Small intestine (tissue), 7 donors: ENCODE data around the gene RASL10A. TPM values are rescaled to one million over a fixed set of nuclear protein-coding genes. Genes with fewer than 3 reads are reported as not detected.

Experiments used
- DNase-seq, 2 donors: peaks; one replicate each; pipeline versions ENCODE4 v3.0.0 to v3.0.0-alpha.2; 2013
- FAIRE-seq: peaks from 2 replicates; lab custom pipeline; 2012; peaks lifted over from hg19 to GRCh38; lab: Jason Lieb, UNC
- H3K27ac ChIP-seq, 3 donors: one replicate each; pipeline ENCODE4 v1.5.1; 2013; ENCODE audit warnings: low read length in 2 of 3, mild to moderate bottlenecking in 2 of 3, control low read depth in 1 of 3, inconsistent platforms in 1 of 3, low read depth in 1 of 3, moderate library complexity in 1 of 3
- H3K27me3 ChIP-seq, 3 donors: one replicate each; pipeline ENCODE4 v1.6.1; 2013; ENCODE audit warnings: low read length in 3 of 3, inconsistent platforms in 1 of 3; ENCODE audit not compliant: control insufficient read depth in 3 of 3, insufficient read depth in 3 of 3
- H3K36me3 ChIP-seq, 3 donors: one replicate each; pipeline ENCODE4 v1.6.1; 2013; ENCODE audit warnings: low read length in 3 of 3, inconsistent platforms in 1 of 3, low read depth in 1 of 3, mild to moderate bottlenecking in 1 of 3, moderate library complexity in 1 of 3; ENCODE audit not compliant: control insufficient read depth in 3 of 3, insufficient read depth in 2 of 3
- H3K4me1 ChIP-seq, 3 donors: one replicate each; pipeline ENCODE4 v1.6.1; 2013; ENCODE audit warnings: low read length in 2 of 3, inconsistent platforms in 1 of 3, low read depth in 1 of 3, mild to moderate bottlenecking in 1 of 3, moderate library complexity in 1 of 3; ENCODE audit not compliant: control insufficient read depth in 3 of 3, insufficient read depth in 2 of 3
- H3K4me3 ChIP-seq, 3 donors: one replicate each; pipeline ENCODE4 v1.5.1; 2013; ENCODE audit warnings: low read length in 3 of 3, control low read depth in 1 of 3, inconsistent platforms in 1 of 3, low read depth in 1 of 3, mild to moderate bottlenecking in 1 of 3, moderate library complexity in 1 of 3
- H3K9me3 ChIP-seq, 2 donors: one replicate each; pipeline ENCODE4 v1.6.1; 2013; ENCODE audit warnings: low read depth in 1 of 2, low read length in 1 of 2; ENCODE audit not compliant: control insufficient read depth in 2 of 2, insufficient read depth in 1 of 2
- WGBS, 3 donors: extraction: QIAGEN DNeasy Blood & Tissue Kit; methylation state at CpG; one replicate each; pipeline ENCODE4 v1.1.7; 2013; 5-methylcytosine and 5-hydroxymethylcytosine counted together
- polyA plus RNA-seq, 4 donors: library from polyadenylated mRNA; stranded (reverse) in 3 of 4; unstranded in 1 of 4; fragments of 200-250 nt in 3 of 4; fragments of 120-200 nt in 1 of 4; gene quantifications; one replicate each; pipeline versions ENCODE4 v1.2.1 to v1.2.3, GENCODE V29; 2013
- donor health status: healthy with polysubstance abuse.
- donor health status: control.
- donor health status: control.
- donor health status: Bipolar disorder and iron deficiency.
- donor health status: healthy.

Gene RASL10A
- polyA plus RNA-seq, 4 donors: 0.74 to 4.1 (median 3.8) TPM

DNA sequence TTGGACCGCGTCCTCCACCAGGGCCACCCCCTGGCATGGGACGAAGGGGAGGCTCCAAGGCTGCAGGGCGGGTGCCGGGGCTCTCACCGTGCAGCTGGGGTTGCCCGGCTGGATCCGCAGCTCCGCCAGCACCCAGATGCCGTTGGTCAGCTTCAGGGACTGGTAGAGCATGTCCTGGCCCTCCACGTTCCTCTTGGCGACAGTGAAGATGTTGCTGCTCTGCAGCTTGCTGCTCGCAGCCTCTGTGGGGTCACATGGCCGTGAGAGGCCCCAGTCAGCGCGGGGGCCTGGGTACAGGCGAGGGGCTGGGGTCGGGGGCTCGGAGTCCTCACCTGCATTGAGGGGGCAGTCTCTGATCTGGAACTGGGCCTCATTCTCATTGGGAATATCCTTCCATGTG lies 14.8 kb upstream of the RASL10A start:
- H3K9me3 ChIP-seq: no peaks in the 10 kb centered on the region
- H3K4me1 ChIP-seq: no peaks in the 10 kb centered on the region
- H3K4me3 ChIP-seq: no peak overlapping the region
- FAIRE-seq (no peak), DNase-seq (no peak)
- peaks cover 26 to 98% (median 28%) of the 10 kb centered on the region in 3 donors for H3K36me3 ChIP-seq
- WGBS, 3 donors: 89 to 96% (median 96%) methylated on average over 19 of the region's 19 CpGs
- H3K27me3 ChIP-seq: no peaks in the 10 kb centered on the region
- H3K27ac ChIP-seq: no peak overlapping the region

DNA sequence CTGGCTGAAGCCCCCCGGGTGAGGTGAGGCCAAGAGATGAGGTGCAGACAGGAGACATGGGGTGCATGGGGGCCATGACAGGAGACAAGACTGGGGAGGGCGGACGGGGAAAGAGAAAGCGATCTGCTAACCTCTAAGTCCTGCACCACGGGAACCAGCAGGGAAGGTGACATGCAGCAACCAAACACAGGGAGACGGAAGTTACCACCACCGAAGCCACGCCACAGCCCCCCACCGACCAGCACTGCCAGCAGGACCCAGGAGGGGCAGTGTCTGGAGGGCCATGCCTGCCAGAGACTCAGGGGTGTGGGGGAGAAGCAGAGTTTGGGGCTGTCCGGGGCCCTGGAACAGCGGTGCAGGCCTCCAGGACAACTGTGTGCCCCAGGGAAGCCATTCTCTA lies 14.1 kb upstream of the RASL10A start:
- FAIRE-seq: no peak

DNA sequence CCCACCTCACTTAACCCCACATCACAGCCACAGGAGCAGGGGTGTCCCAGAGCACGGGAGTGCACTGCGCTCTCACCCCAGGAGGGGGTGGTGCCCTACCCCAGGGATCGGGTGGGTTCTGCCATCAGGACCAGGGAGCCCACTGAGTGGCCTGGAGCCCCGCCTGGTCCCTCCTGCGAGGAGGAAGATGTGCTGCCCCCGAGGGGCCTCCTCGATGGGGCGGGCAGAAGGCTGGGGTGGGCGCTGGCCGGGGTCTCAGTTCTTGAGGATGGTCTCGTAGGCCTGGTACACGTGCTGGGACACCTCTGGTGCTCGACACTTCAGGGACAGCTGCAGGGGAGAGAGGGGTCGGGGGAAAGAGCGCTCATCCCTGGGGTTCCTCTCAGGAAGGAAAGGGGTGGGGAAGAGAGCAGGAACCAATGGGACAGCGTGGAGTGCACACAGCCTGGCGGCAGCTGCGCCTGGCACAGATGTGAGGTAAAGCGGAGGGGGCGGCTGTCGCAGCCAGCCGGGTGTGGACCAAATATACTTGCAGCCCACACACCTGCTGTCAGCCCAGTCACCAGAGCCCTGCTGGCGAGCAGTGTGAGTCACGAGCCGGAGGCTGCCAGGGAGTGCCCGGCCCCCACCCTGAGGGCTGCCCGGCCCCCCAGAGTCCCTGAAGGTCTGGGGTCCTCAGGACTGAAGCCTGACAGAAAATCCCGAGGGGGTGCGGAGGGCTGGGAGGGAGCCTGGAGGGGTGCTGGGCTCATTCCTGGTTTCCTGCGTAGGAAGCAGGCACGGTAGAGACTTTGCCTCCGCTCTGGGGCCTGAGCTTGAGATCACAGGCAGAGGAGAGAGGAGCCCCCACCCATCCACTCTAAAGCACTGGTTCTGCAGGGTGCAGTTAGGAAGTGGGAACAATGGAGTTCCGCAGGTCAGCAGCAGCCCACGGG lies 13.3 kb upstream of the RASL10A start:
- DNase-seq (no peak), FAIRE-seq (no peak)
- H3K9me3 ChIP-seq: no peaks in the 10 kb centered on the region
- no peak overlapping the region for H3K4me3 ChIP-seq
- H3K27me3 ChIP-seq: no peaks in the 10 kb centered on the region
- H3K36me3 ChIP-seq: peaks cover 25 to 84% (median 26%) of the 10 kb centered on the region in 3 donors
- WGBS, 3 donors: 88 to 97% (median 90%) methylated on average over 33 to 34 of the region's 34 CpGs
- no peak overlapping the region for H3K27ac ChIP-seq
- H3K4me1 ChIP-seq: no peaks in the 10 kb centered on the region

More for the DNA sequence above, 14.1 kb upstream of the RASL10A start:
- no peak overlapping the region for H3K4me3 ChIP-seq
- no peak for DNase-seq
- no peak overlapping the region for H3K27ac ChIP-seq
- 93 to 94% (median 94%) methylated on average over 10 to 11 of the region's 11 CpGs for WGBS, 3 donors
- no peaks in the 10 kb centered on the region for H3K4me1 ChIP-seq
- peaks cover 26 to 91% (median 26%) of the 10 kb centered on the region in 3 donors for H3K36me3 ChIP-seq
- no peaks in the 10 kb centered on the region for H3K27me3 ChIP-seq
- H3K9me3 ChIP-seq: no peaks in the 10 kb centered on the region

DNA sequence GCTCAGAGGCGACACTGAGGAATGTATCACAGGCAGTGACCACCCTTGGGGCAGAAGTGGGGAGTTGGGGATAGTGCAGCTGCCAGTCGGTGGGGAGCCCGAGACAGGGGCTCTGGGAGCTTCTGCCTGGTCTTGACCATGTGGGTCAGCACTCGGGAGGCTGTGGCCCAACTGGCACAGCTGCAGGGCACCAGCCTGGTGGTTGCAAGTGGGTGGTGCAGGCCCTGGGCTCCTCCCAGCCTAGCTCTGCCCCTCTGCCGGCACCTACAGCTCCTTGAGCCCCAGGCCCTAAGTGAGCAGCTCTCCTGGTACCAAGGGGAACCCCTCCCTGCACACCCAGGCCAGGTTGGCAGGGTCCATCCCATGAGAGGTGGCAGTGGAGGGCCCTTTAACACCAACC lies 12.6 kb upstream of the RASL10A start:
- H3K36me3 ChIP-seq: peaks cover 22 to 78% (median 25%) of the 10 kb centered on the region in 3 donors
- no peak for DNase-seq
- no peaks in the 10 kb centered on the region for H3K4me1 ChIP-seq
- WGBS, 3 donors: 89 to 90% (median 90%) methylated on average over 4 to 5 of the region's 5 CpGs
- H3K4me3 ChIP-seq: no peak overlapping the region
- FAIRE-seq: no peak
- no peak overlapping the region for H3K27ac ChIP-seq
- H3K9me3 ChIP-seq: no peaks in the 10 kb centered on the region
- H3K27me3 ChIP-seq: no peaks in the 10 kb centered on the region

DNA sequence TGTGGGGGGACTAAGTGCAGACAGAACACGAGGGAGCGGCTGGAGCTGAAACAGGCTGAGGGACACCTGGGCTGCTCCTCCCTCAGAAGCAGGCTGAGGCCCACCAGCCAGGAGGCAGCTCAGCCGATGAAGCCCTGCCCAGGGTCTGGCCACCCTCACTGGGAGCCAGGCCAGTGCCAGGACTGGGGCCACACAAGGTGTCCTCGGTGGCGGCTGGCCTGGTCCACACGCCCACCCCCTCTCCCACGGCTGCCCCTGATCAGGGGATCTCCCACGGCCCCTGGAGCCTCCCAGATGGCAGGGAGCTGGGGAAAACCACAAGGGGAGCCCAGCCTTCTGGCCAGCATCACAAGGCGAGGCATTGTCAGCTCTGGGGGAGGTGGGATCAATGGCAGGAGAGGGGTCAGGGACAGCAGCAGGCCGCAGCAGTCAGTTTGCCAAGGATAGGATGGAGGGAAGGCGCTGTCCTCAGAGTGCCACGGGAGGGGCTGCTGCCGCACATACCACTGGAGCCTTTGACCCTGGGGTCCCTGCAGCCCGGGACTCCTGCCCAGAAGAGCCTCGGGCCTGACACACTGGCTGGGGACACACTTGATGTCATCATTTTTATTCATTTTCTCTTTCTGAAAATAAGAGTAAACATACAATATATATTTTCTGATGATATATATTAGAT lies 11.7 kb upstream of the RASL10A start:
- no peak for FAIRE-seq
- 83 to 88% (median 87%) methylated on average over 15 of the region's 15 CpGs for WGBS, 3 donors
- Histone ChIP-seq H3K9me3 (no peaks in the 10 kb centered on the region), H3K4me3 (no peak overlapping the region), H3K36me3 (peaks cover 21 to 70% (median 22%) of the 10 kb centered on the region in 3 donors), H3K27ac (no peak overlapping the region), H3K4me1 (no peaks in the 10 kb centered on the region), H3K27me3 (no peaks in the 10 kb centered on the region)
- no peak for DNase-seq

DNA sequence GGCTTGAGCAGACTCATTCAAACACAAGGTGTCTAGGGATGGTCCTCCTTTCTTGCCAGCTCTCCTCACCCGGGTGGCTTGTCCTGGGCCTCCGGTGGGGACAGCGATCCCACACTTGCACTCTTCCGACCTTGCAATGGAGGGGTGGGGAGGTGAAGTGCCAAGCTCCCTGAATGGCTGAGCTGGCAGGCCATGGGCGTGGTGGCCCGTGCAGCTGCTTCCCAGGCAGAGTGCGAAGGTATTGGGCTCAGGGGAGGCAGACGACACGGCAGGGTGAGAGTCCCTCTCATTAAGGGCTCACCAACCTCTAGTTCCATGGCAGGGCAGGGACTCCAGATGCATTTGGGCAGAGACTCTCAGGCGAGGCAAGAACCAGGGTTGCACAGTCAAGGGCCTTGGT lies 11.0 kb upstream of the RASL10A start:
- H3K4me3 ChIP-seq: no peak overlapping the region
- 51 to 83% (median 69%) methylated on average over 10 of the region's 10 CpGs for WGBS, 3 donors
- peaks cover 19 to 63% (median 19%) of the 10 kb centered on the region in 3 donors for H3K36me3 ChIP-seq
- H3K4me1 ChIP-seq: no peaks in the 10 kb centered on the region
- DNase-seq (no peak), FAIRE-seq (no peak)
- H3K9me3 ChIP-seq: no peaks in the 10 kb centered on the region
- H3K27me3 ChIP-seq: no peaks in the 10 kb centered on the region
- no peak overlapping the region for H3K27ac ChIP-seq

DNA sequence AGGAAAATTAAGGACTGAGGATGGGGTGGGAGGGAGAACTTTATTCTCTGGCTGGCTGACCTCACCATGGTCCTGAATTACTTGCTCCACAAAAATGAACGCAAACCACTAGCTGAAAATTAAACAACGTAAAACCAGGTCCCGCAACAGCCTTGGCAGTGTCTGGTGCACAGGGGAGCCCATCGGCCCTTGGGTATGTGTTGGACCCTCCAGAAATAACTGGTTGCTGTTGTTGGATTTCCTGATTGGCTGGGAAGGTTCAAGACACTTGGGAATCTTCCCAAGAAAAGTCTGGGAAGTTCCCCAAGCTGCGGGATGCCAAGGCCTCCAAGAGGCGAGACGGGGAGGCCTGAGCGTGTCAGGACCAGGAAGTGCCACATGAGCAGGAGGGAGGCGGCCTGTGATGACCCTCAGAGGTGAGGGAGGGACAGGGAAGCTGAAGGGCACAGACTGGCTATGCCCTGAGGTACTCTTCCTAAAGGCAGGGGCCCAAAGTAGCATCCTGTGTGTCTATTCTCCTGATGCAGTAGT lies 10.4 kb upstream of the RASL10A start:
- no peak for DNase-seq
- Histone ChIP-seq H3K36me3 (peaks cover 15 to 56% (median 19%) of the 10 kb centered on the region in 3 donors), H3K27me3 (no peaks in the 10 kb centered on the region), H3K27ac (no peak overlapping the region), H3K4me3 (no peak overlapping the region), H3K4me1 (no peaks in the 10 kb centered on the region), H3K9me3 (no peaks in the 10 kb centered on the region)
- 65 to 86% (median 84%) methylated on average over 9 of the region's 9 CpGs for WGBS, 3 donors
- FAIRE-seq: no peak

DNA sequence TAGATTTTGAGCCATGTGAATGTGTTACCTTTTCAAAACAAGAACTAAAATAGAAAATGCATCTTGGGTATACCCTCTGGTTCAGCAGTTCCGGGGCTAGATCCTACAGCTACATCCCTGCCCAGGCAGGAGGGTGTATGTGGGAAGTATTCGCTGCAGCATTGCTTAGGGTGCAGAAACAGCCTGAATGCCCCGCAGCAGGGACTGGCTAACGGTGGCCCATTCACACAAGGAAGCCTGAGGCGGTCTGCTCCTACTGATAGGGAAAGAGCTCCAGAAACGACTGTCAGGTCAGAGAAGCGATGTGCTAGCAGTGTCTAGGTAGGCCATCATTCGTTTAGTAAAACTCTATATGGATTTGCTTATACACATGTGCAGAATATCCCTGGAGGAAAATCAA lies 9.9 kb upstream of the RASL10A start:
- Histone ChIP-seq H3K27ac (no peak overlapping the region), H3K9me3 (no peaks in the 10 kb centered on the region), H3K4me3 (no peak overlapping the region), H3K27me3 (no peaks in the 10 kb centered on the region), H3K4me1 (no peaks in the 10 kb centered on the region), H3K36me3 (peaks cover 14 to 51% (median 18%) of the 10 kb centered on the region in 3 donors)
- FAIRE-seq (no peak), DNase-seq (no peak)
- 80 to 84% (median 84%) methylated on average over 8 of the region's 8 CpGs for WGBS, 3 donors
